ENCODE results near the gene ANTXR1. TPM values are rescaled to one million over a fixed set of nuclear protein-coding genes. Genes with fewer than 3 reads are reported as not detected.

Gene ANTXR1
- total and polyA plus RNA-seq, 2 donors (not counting 3 experiments of a cell fraction or from before 2014, with no cell fraction given), result 4.2 to 17.3 TPM

DNA sequence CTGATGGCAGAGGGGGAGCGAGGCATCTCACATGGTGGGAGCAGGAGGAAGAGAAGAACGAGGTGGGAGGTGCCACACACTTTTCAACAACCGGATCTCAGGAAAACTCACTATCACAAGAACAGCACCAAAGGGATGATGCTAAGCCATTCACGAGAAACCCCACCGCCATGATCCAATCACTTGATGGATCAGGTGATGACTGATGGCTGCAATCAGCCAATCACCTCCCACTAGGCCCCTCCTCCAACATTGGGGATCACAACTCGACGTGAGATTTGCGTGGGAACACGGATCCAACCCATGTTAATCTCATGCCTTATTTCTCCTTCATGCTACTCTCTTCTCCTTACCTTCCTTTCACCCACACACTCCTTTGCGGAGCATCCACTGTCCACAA, 143.6 kb downstream of the ANTXR1 start:
- TF ChIP-seq, protein P1, sequence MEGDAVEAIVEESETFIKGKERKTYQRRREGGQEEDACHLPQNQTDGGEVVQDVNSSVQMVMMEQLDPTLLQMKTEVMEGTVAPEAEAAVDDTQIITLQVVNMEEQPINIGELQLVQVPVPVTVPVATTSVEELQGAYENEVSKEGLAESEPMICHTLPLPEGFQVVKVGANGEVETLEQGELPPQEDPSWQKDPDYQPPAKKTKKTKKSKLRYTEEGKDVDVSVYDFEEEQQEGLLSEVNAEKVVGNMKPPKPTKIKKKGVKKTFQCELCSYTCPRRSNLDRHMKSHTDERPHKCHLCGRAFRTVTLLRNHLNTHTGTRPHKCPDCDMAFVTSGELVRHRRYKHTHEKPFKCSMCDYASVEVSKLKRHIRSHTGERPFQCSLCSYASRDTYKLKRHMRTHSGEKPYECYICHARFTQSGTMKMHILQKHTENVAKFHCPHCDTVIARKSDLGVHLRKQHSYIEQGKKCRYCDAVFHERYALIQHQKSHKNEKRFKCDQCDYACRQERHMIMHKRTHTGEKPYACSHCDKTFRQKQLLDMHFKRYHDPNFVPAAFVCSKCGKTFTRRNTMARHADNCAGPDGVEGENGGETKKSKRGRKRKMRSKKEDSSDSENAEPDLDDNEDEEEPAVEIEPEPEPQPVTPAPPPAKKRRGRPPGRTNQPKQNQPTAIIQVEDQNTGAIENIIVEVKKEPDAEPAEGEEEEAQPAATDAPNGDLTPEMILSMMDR (IDR thresholded peaks at IDR 0.05; ENCODE audit: extremely low read depth in 1 of 2, insufficient read depth in 1 of 2, low read depth in 1 of 2, low read length in 2 of 2), result no peak
- TF ChIP-seq GATA2 (IDR thresholded peaks at IDR 0.05; ENCODE audit: insufficient read depth, insufficient read length, low read depth, low read length) (no peak), MYC (IDR thresholded peaks at IDR 0.05; ENCODE audit: low read depth, low read length) (no peak), POLR2AphosphoS5 (IDR thresholded peaks at IDR 0.05; ENCODE audit: insufficient read depth, low read depth, low read length) (no peak), EZH2 (IDR thresholded peaks at IDR 0.05; ENCODE audit: borderline replicate concordance, low read depth, low read length, severe bottlenecking) (no peak), JUN (IDR thresholded peaks at IDR 0.05; ENCODE audit: borderline replicate concordance, insufficient read depth, insufficient read length, low read depth) (no peak), POLR2A (IDR thresholded peaks at IDR 0.05; ENCODE audit: low read depth, low read length) (no peak)
- ChIA-PET CTCF (no interaction called here), POLR2A (no interaction called here)
- Histone ChIP-seq H3K9me3 (replicated peaks; ENCODE audit: control insufficient read depth, insufficient read depth, low read length) (no peaks in the 10 kb centered on the region), H3K9me1 (replicated peaks; ENCODE audit: control insufficient read depth, extremely low read depth, insufficient read depth, low read length) (no peaks in the 10 kb centered on the region), H2AFZ (ENCODE audit: low read depth, low read length) (no peak overlapping the region), H3K4me2 (ENCODE audit: insufficient read depth, low read length) (no peak overlapping the region), H3K36me3 (ENCODE audit: control insufficient read depth in 2 of 2, extremely low read depth in 1 of 2, insufficient read depth in 2 of 2, low read length in 2 of 2) (no peaks in the 10 kb centered on the region), H3K9ac (replicated peaks; ENCODE audit: extremely low read depth, insufficient read depth, low read length) (no peak overlapping the region), H3K27me3 (ENCODE audit: control insufficient read depth in 2 of 2, insufficient read depth in 2 of 2, low read length in 2 of 2) (peaks cover 0 to 1% of the 10 kb centered on the region in 2 experiments), H3K4me1 (ENCODE audit: control insufficient read depth, extremely low read depth, insufficient read depth, low read length) (peaks cover 3% of the 10 kb centered on the region), H3K4me3 (replicated peaks in 1 of 3; ENCODE audit: insufficient read depth in 1 of 3, low read depth in 1 of 3, low read length in 3 of 3) (no peak overlapping the region), H3K79me2 (ENCODE audit: control insufficient read depth, insufficient read depth, low read length) (no peaks in the 10 kb centered on the region), H4K20me1 (replicated peaks; ENCODE audit: control insufficient read depth, extremely low read depth, insufficient read depth, low read length) (no peaks in the 10 kb centered on the region), H3K27ac (ENCODE audit: insufficient read depth, low read depth, low read length) (no peak overlapping the region)
- no TSS peak for BruUV-seq (replicated peaks)
- intact Hi-C loops (cut with micrococcal nuclease) (no loop called here), dilution Hi-C loops (cut with MboI; ENCODE audit: extremely low pct_ligation_motif_present, low sequenced_read_pairs) (no loop called here)
- DNase-seq (ENCODE audit: low read depth, low spot score), result no peak
- FAIRE-seq, result no peak
